ENCODE data around the gene ATP5F1D. TPM values are rescaled to one million over a fixed set of nuclear protein-coding genes. Genes with fewer than 3 reads are reported as not detected.

ATP5F1D gene
- total and polyA plus RNA-seq, 4 donors = 17.4 to 219 (median 144) TPM

- H3K27ac ChIP-seq (ENCODE audit: low read depth, low read length) = peak within 1 kb of the TSS; percentile 93
- DNase-seq (ENCODE audit: low read depth in 4 of 6, low spot score in 6 of 6) = peak; percentile 82 to 98 (median 91)
- H3K36me3 ChIP-seq (ENCODE audit: control insufficient read depth, insufficient read depth, low read length) = peaks cover 90% of the 10 kb centered on the region
- H3K9me3 ChIP-seq (ENCODE audit: control insufficient read depth, insufficient read depth, low read length) = no peaks in the 10 kb centered on the region
- peaks cover 76% of the 10 kb centered on the region for H3K4me1 ChIP-seq (ENCODE audit: control insufficient read depth, insufficient read depth, low read length)
- H3K4me3 ChIP-seq (ENCODE audit: low read depth, low read length) = peak within 1 kb of the TSS; percentile 68
- H3K27me3 ChIP-seq (ENCODE audit: control insufficient read depth, insufficient read depth, low read length) = no peaks in the 10 kb centered on the region
- WGBS (ENCODE audit: insufficient coverage) = under 1% methylated on average over 87 of the region's 98 CpGs
Observed at GRCh38 chr19:1275260-1275975, 33.9 kb downstream of the ATP5F1D start, which contains the start of gene FAM174C. Gene FAM174C (plus strand): TSS chr19:1275530. CDS start chr19:1275550, 20 bp downstream.

- peaks cover 90% of the 10 kb centered on the region for H3K36me3 ChIP-seq (ENCODE audit: control insufficient read depth, insufficient read depth, low read length)
- H3K27me3 ChIP-seq (ENCODE audit: control insufficient read depth, insufficient read depth, low read length) = no peaks in the 10 kb centered on the region
- peaks cover 69% of the 10 kb centered on the region for H3K4me1 ChIP-seq (ENCODE audit: control insufficient read depth, insufficient read depth, low read length)
- peak overlapping the region; percentile 93 for H3K27ac ChIP-seq (ENCODE audit: low read depth, low read length)
- WGBS (ENCODE audit: insufficient coverage) = 8% methylated on average over 39 of the region's 43 CpGs
- H3K9me3 ChIP-seq (ENCODE audit: control insufficient read depth, insufficient read depth, low read length) = no peaks in the 10 kb centered on the region
- peak overlapping the region; percentile 68 for H3K4me3 ChIP-seq (ENCODE audit: low read depth, low read length)
- no peak for DNase-seq (ENCODE audit: low read depth in 4 of 6, low spot score in 6 of 6)
Observed at GRCh38 chr19:1275976-1276627, 34.6 kb downstream of the ATP5F1D start.

GRCh38 chr19:1276628-1277022 is 35.1 kb downstream of the ATP5F1D start:
- 87% methylated on average over 10 of the region's 10 CpGs for WGBS (ENCODE audit: insufficient coverage)

GRCh38 chr19:1277061-1277460 is 35.5 kb downstream of the ATP5F1D start:
- peaks cover 62% of the 10 kb centered on the region for H3K4me1 ChIP-seq (ENCODE audit: control insufficient read depth, insufficient read depth, low read length)
- peaks cover 84% of the 10 kb centered on the region for H3K36me3 ChIP-seq (ENCODE audit: control insufficient read depth, insufficient read depth, low read length)
- no peak overlapping the region for H3K27ac ChIP-seq (ENCODE audit: low read depth, low read length)
- 92% methylated on average over 14 of the region's 15 CpGs for WGBS (ENCODE audit: insufficient coverage)
- H3K9me3 ChIP-seq (ENCODE audit: control insufficient read depth, insufficient read depth, low read length) = no peaks in the 10 kb centered on the region
- no peak for DNase-seq (ENCODE audit: low read depth in 4 of 6, low spot score in 6 of 6)
- no peaks in the 10 kb centered on the region for H3K27me3 ChIP-seq (ENCODE audit: control insufficient read depth, insufficient read depth, low read length)
- H3K4me3 ChIP-seq (ENCODE audit: low read depth, low read length) = no peak overlapping the region

More at GRCh38 chr19:1276628-1277022, 35.1 kb downstream of the ATP5F1D start:
- Histone ChIP-seq H3K4me1 (ENCODE audit: control insufficient read depth, insufficient read depth, low read length) (peaks cover 64% of the 10 kb centered on the region), H3K9me3 (ENCODE audit: control insufficient read depth, insufficient read depth, low read length) (no peaks in the 10 kb centered on the region), H3K4me3 (ENCODE audit: low read depth, low read length) (peak overlapping the region; percentile 68), H3K27ac (ENCODE audit: low read depth, low read length) (no peak overlapping the region), H3K36me3 (ENCODE audit: control insufficient read depth, insufficient read depth, low read length) (peaks cover 88% of the 10 kb centered on the region), H3K27me3 (ENCODE audit: control insufficient read depth, insufficient read depth, low read length) (no peaks in the 10 kb centered on the region)
- DNase-seq (ENCODE audit: low read depth in 4 of 6, low spot score in 6 of 6) = no peak

- Histone ChIP-seq H3K4me1 (ENCODE audit: control insufficient read depth, insufficient read depth, low read length) (peaks cover 53% of the 10 kb centered on the region), H3K27ac (ENCODE audit: low read depth, low read length) (no peak overlapping the region), H3K36me3 (ENCODE audit: control insufficient read depth, insufficient read depth, low read length) (peaks cover 75% of the 10 kb centered on the region)
Observed at GRCh38 chr19:1278074-1278473, 36.5 kb downstream of the ATP5F1D start.

GRCh38 chr19:1278713-1279660 is 37.4 kb downstream of the ATP5F1D start:
- DNase-seq (ENCODE audit: low read depth in 4 of 6, low spot score in 6 of 6) = no peak
- Histone ChIP-seq H3K27me3 (ENCODE audit: control insufficient read depth, insufficient read depth, low read length) (no peaks in the 10 kb centered on the region), H3K4me3 (ENCODE audit: low read depth, low read length) (no peak overlapping the region), H3K9me3 (ENCODE audit: control insufficient read depth, insufficient read depth, low read length) (no peaks in the 10 kb centered on the region), H3K27ac (ENCODE audit: low read depth, low read length) (no peak overlapping the region), H3K36me3 (ENCODE audit: control insufficient read depth, insufficient read depth, low read length) (peaks cover 66% of the 10 kb centered on the region), H3K4me1 (ENCODE audit: control insufficient read depth, insufficient read depth, low read length) (peaks cover 51% of the 10 kb centered on the region)
- WGBS (ENCODE audit: insufficient coverage) = 90% methylated on average over 25 of the region's 25 CpGs

More at GRCh38 chr19:1278074-1278473, 36.5 kb downstream of the ATP5F1D start:
- no peak for DNase-seq (ENCODE audit: low read depth in 4 of 6, low spot score in 6 of 6)
- Histone ChIP-seq H3K4me3 (ENCODE audit: low read depth, low read length) (no peak overlapping the region), H3K9me3 (ENCODE audit: control insufficient read depth, insufficient read depth, low read length) (no peaks in the 10 kb centered on the region), H3K27me3 (ENCODE audit: control insufficient read depth, insufficient read depth, low read length) (no peaks in the 10 kb centered on the region)
- 91% methylated on average over 12 of the region's 12 CpGs for WGBS (ENCODE audit: insufficient coverage)

- Histone ChIP-seq H3K4me1 (ENCODE audit: control insufficient read depth, insufficient read depth, low read length) (peaks cover 43% of the 10 kb centered on the region), H3K4me3 (ENCODE audit: low read depth, low read length) (no peak overlapping the region), H3K27me3 (ENCODE audit: control insufficient read depth, insufficient read depth, low read length) (no peaks in the 10 kb centered on the region), H3K27ac (ENCODE audit: low read depth, low read length) (no peak overlapping the region), H3K9me3 (ENCODE audit: control insufficient read depth, insufficient read depth, low read length) (no peaks in the 10 kb centered on the region), H3K36me3 (ENCODE audit: control insufficient read depth, insufficient read depth, low read length) (peaks cover 57% of the 10 kb centered on the region)
- WGBS (ENCODE audit: insufficient coverage) = 31% methylated on average over 10 of the region's 10 CpGs
- DNase-seq (ENCODE audit: low read depth in 4 of 6, low spot score in 6 of 6) = peak in 3 of 6 donors; percentile 66 to 94 (median 93)
Observed at GRCh38 chr19:1279782-1280341, 38.3 kb downstream of the ATP5F1D start.

- Histone ChIP-seq H3K36me3 (ENCODE audit: control insufficient read depth, insufficient read depth, low read length) (peaks cover 53% of the 10 kb centered on the region), H3K4me3 (ENCODE audit: low read depth, low read length) (no peak overlapping the region), H3K9me3 (ENCODE audit: control insufficient read depth, insufficient read depth, low read length) (no peaks in the 10 kb centered on the region), H3K27me3 (ENCODE audit: control insufficient read depth, insufficient read depth, low read length) (no peaks in the 10 kb centered on the region), H3K4me1 (ENCODE audit: control insufficient read depth, insufficient read depth, low read length) (peaks cover 43% of the 10 kb centered on the region), H3K27ac (ENCODE audit: low read depth, low read length) (no peak overlapping the region)
- 85% methylated on average over 41 of the region's 53 CpGs for WGBS (ENCODE audit: insufficient coverage)
- no peak for DNase-seq (ENCODE audit: low read depth in 4 of 6, low spot score in 6 of 6)
Observed at GRCh38 chr19:1280636-1281568, 39.4 kb downstream of the ATP5F1D start.
